ENCODE measurements around the gene MBNL1. TPM values are rescaled to one million over a fixed set of nuclear protein-coding genes. Genes with fewer than 3 reads are reported as not detected.

Gene MBNL1
- total RNA-seq, 1 experiment from 2014 or later, result 200 TPM

- intact Hi-C loops (cut with micrococcal nuclease), result no loop called here
- Histone ChIP-seq H3K27me3 (ENCODE audit: insufficient read depth, low read length) (no peaks in the 10 kb centered on the region), H3K4me2 (ENCODE audit: low read length) (no peak overlapping the region), H3K4me3 (replicated peaks in 1 of 2; ENCODE audit: low read depth in 1 of 2, low read length in 2 of 2) (no peak overlapping the region), H4K20me1 (ENCODE audit: insufficient read depth) (peaks cover 5% of the 10 kb centered on the region; the same call in 1 of the 2 replicates), H3K36me3 (ENCODE audit: control insufficient read depth in 1 of 2, insufficient read depth in 2 of 2, low read length in 2 of 2) (no peaks in the 10 kb centered on the region; a peak in 1 of 4 replicates), H3K9ac (ENCODE audit: low read length) (no peak overlapping the region), H2AFZ (ENCODE audit: low read depth, low read length, poor library complexity, severe bottlenecking) (no peak overlapping the region), H3K4me1 (ENCODE audit: control insufficient read depth in 1 of 2, insufficient read depth in 2 of 2, low read length in 2 of 2) (peaks cover 43 to 62% of the 10 kb centered on the region in 2 experiments), H3K9me3 (ENCODE audit: control insufficient read depth in 1 of 2, insufficient read depth in 1 of 2, low read depth in 1 of 2, low read length in 2 of 2) (no peaks in the 10 kb centered on the region), H3K79me2 (ENCODE audit: insufficient read depth, low read length) (peaks cover 100% of the 10 kb centered on the region), H3K27ac (ENCODE audit: low read depth, low read length) (no peak overlapping the region), H3K9me2 (ENCODE audit: insufficient read depth) (no peaks in the 10 kb centered on the region)
- ATAC-seq (no peak), DNase-seq (ENCODE audit: low read depth, low spot score) (no peak)
- CTCF ChIA-PET, result interaction anchor here (0.7 kb wide), 1 partner anchor 40 kb away, joined by 3 read pairs; no protein-coding TSS in a partner anchor
- POLR2A ChIA-PET, result interaction anchor here (0.7 kb wide), 1 partner anchor 1245 kb away, joined by 5 read pairs; no protein-coding TSS in a partner anchor
- RAD21 ChIA-PET (ENCODE audit: low non-redundant PET in 1 of 2, low total read pairs in 2 of 2, uncharacterized antibody in 2 of 2, unreplicated experiment in 2 of 2), result interaction anchor here in 1 of 2 experiments (0.7 kb wide), 1 partner anchor 71 kb away, joined by 4 read pairs; no protein-coding TSS in a partner anchor
- BruUV-seq (replicated peaks), result no TSS peak
- no peak for TF ChIP-seq TCF7L2 (IDR thresholded peaks at IDR 0.05; ENCODE audit: borderline replicate concordance, extremely low read depth, insufficient read depth, insufficient read length)
- TF ChIP-seq, protein P1, sequence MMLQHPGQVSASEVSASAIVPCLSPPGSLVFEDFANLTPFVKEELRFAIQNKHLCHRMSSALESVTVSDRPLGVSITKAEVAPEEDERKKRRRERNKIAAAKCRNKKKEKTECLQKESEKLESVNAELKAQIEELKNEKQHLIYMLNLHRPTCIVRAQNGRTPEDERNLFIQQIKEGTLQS (IDR thresholded peaks at IDR 0.05), result no peak
- TF ChIP-seq CBX3 (IDR thresholded peaks at IDR 0.05; ENCODE audit: low read depth), result no peak
- no peak for TF ChIP-seq SP1 (IDR thresholded peaks at IDR 0.05; ENCODE audit: low read depth)
- no peak for TF ChIP-seq SRF (IDR thresholded peaks at IDR 0.05; ENCODE audit: low read depth)
Measured at GRCh38 chr3:152296382-152296781, 27.7 kb downstream of the MBNL1 start.

DNA sequence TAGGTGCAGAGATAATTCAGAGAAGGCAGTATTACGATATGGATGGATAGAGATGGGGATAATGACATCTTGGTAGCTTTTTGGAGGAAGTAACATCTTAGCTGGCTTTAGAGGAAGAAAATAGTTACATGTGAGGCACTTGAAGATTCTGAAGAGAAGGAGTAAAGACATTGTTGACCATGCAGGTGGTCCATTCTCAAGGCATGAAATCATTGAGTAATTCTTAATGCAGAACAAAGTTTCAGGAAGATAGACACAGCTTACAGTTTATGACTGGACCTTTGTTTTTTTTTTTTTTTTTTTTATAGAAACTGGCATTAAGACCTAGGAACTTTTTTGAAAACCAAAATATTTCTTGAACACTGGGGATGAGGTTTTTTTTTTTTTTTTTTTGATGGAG, 28.2 kb downstream of the MBNL1 start:
- peaks cover 48 to 65% of the 10 kb centered on the region in 2 experiments for H3K4me1 ChIP-seq (ENCODE audit: control insufficient read depth in 1 of 2, insufficient read depth in 2 of 2, low read length in 2 of 2)
- POLR2A ChIA-PET, result interaction anchor here (0.7 kb wide), 1 partner anchor 1244 kb away, joined by 5 read pairs; no protein-coding TSS in a partner anchor
- no TSS peak for BruUV-seq (replicated peaks)

More for the DNA sequence above, 28.2 kb downstream of the MBNL1 start:
- intact Hi-C loops (cut with micrococcal nuclease), result no loop called here
- DNase-seq (ENCODE audit: low read depth, low spot score) (no peak), ATAC-seq (no peak)
- H3K36me3 ChIP-seq (ENCODE audit: control insufficient read depth in 1 of 2, insufficient read depth in 2 of 2, low read length in 2 of 2), result no peaks in the 10 kb centered on the region; a peak in 1 of 4 replicates
- no peak overlapping the region for H3K27ac ChIP-seq (ENCODE audit: low read depth, low read length)
- no peak overlapping the region for H3K4me3 ChIP-seq (replicated peaks in 1 of 2; ENCODE audit: low read depth in 1 of 2, low read length in 2 of 2)
- no peak overlapping the region for H3K4me2 ChIP-seq (ENCODE audit: low read length)
- TF ChIP-seq EGR1 (IDR thresholded peaks at IDR 0.05; ENCODE audit: low read depth) (no peak), JUND (IDR thresholded peaks at IDR 0.05) (no peak), POLR2AphosphoS5 (IDR thresholded peaks at IDR 0.05; ENCODE audit: low read depth, low read length) (no peak), SIN3A (IDR thresholded peaks at IDR 0.05; ENCODE audit: low read depth) (no peak), ELF1 (IDR thresholded peaks at IDR 0.05; ENCODE audit: borderline replicate concordance, low read depth) (no peak), CBX3 (IDR thresholded peaks at IDR 0.05; ENCODE audit: low read depth) (no peak), SRF (IDR thresholded peaks at IDR 0.05; ENCODE audit: low read depth) (no peak)
- H4K20me1 ChIP-seq (ENCODE audit: insufficient read depth), result peaks cover 5% of the 10 kb centered on the region; the same call in 1 of the 2 replicates
- H3K79me2 ChIP-seq (ENCODE audit: insufficient read depth, low read length), result peaks cover 100% of the 10 kb centered on the region
- no peaks in the 10 kb centered on the region for H3K9me3 ChIP-seq (ENCODE audit: control insufficient read depth in 1 of 2, insufficient read depth in 1 of 2, low read depth in 1 of 2, low read length in 2 of 2)
- H3K9me2 ChIP-seq (ENCODE audit: insufficient read depth), result no peaks in the 10 kb centered on the region
- RAD21 ChIA-PET (ENCODE audit: low non-redundant PET in 1 of 2, low total read pairs in 2 of 2, uncharacterized antibody in 2 of 2, unreplicated experiment in 2 of 2), result interaction anchor here in 1 of 2 experiments (0.7 kb wide), 1 partner anchor 72 kb away, joined by 4 read pairs; no protein-coding TSS in a partner anchor
- CTCF ChIA-PET, result interaction anchor here (0.7 kb wide), 1 partner anchor 41 kb away, joined by 3 read pairs; no protein-coding TSS in a partner anchor
- H3K9ac ChIP-seq (ENCODE audit: low read length), result no peak overlapping the region
- H3K27me3 ChIP-seq (ENCODE audit: insufficient read depth, low read length), result no peaks in the 10 kb centered on the region
- no peak overlapping the region for H2AFZ ChIP-seq (ENCODE audit: low read depth, low read length, poor library complexity, severe bottlenecking)
